ENCODE data around the gene ITGAV. TPM values are rescaled to one million over a fixed set of nuclear protein-coding genes. Genes with fewer than 3 reads are reported as not detected.
A peak's percentile ranks its signal among the peaks of the same experiment; 100 is the strongest.

ITGAV gene
- total and polyA plus RNA-seq, 2 of the 4 experiments (the other 2 are of a cell fraction) = 45.8 to 181 TPM

GRCh38 chr2:186697536-186697935 lies 107.7 kb downstream of the ITGAV start:
- no CpG with 5 or more reads among the region's 1 CpG for WGBS, 2 experiments (ENCODE audit: extremely low coverage in 2 of 2, insufficient read length in 1 of 2)
- TF ChIP-seq MAZ (IDR thresholded peaks at IDR 0.05; ENCODE audit: borderline replicate concordance, low read depth, low read length) = no peak
- no peak for TF ChIP-seq RFX5 (IDR thresholded peaks at IDR 0.05; ENCODE audit: low read depth, low read length)
- TF ChIP-seq CEBPB (IDR thresholded peaks at IDR 0.05; ENCODE audit: low read depth, low read length) = no peak
- TF ChIP-seq MAFK (IDR thresholded peaks at IDR 0.05; ENCODE audit: low read depth, low read length) = no peak
- TF ChIP-seq RAD21 (IDR thresholded peaks at IDR 0.05; ENCODE audit: low read length) = no peak
- TF ChIP-seq CTCF (conservative IDR thresholded peaks at IDR 0.05; ENCODE audit: low read depth, low read length) = no peak
- TF ChIP-seq, protein P1, sequence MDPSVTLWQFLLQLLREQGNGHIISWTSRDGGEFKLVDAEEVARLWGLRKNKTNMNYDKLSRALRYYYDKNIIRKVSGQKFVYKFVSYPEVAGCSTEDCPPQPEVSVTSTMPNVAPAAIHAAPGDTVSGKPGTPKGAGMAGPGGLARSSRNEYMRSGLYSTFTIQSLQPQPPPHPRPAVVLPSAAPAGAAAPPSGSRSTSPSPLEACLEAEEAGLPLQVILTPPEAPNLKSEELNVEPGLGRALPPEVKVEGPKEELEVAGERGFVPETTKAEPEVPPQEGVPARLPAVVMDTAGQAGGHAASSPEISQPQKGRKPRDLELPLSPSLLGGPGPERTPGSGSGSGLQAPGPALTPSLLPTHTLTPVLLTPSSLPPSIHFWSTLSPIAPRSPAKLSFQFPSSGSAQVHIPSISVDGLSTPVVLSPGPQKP (IDR thresholded peaks at IDR 0.05; ENCODE audit: borderline replicate concordance, low read depth, low read length) = no peak
- TF ChIP-seq CHD1 (IDR thresholded peaks at IDR 0.05; ENCODE audit: low read depth, low read length) = no peak
- no peak for TF ChIP-seq MXI1 (IDR thresholded peaks at IDR 0.05; ENCODE audit: borderline replicate concordance, low read depth, low read length)
- no peak for TF ChIP-seq RCOR1 (IDR thresholded peaks at IDR 0.05; ENCODE audit: insufficient replicate concordance, low read length)
- no peak for TF ChIP-seq USF2 (IDR thresholded peaks at IDR 0.05; ENCODE audit: low read depth, low read length)
- no peak for TF ChIP-seq FOS (IDR thresholded peaks at IDR 0.05; ENCODE audit: low read depth, low read length)
- no peak for TF ChIP-seq BHLHE40 (IDR thresholded peaks at IDR 0.05; ENCODE audit: low read depth, low read length)
- no peak for TF ChIP-seq NFE2L2 (IDR thresholded peaks at IDR 0.05; ENCODE audit: low read depth, low read length)
- no peak for TF ChIP-seq POLR2A (IDR thresholded peaks at IDR 0.05; ENCODE audit: low read depth, low read length)
- ChIA-PET POLR2A (ENCODE audit: unreplicated experiment) (interaction anchor here (0.6 kb wide), 1 partner anchor 10 kb away, joined by 3 read pairs; no protein-coding TSS in a partner anchor), CTCF (no interaction called here)
- Histone ChIP-seq H3K14ac (replicated peaks; ENCODE audit: low read depth, low read length) (no peak overlapping the region), H2BK120ac (ENCODE audit: low read depth, low read length) (no peak overlapping the region), H2AK9ac (replicated peaks; ENCODE audit: low read depth, low read length, poor library complexity) (no peak overlapping the region), H3K4me2 (ENCODE audit: low read depth, low read length) (no peak overlapping the region), H4K8ac (ENCODE audit: low read depth in 2 of 2, low read length in 2 of 2) (no peak overlapping the region), H3K27ac (ENCODE audit: insufficient read depth, low read length) (no peak overlapping the region), H3K9me1 (ENCODE audit: insufficient read depth, low read length) (no peaks in the 10 kb centered on the region), H3K9ac (ENCODE audit: low read depth, low read length) (no peak overlapping the region), H3K9me3 (ENCODE audit: control insufficient read depth, insufficient read depth, low read length) (no peaks in the 10 kb centered on the region), H3K18ac (ENCODE audit: low read depth, low read length) (no peak overlapping the region), H3K23ac (ENCODE audit: low read depth, low read length) (no peak overlapping the region; the same call in 1 of the 2 replicates), H3K4ac (ENCODE audit: low read depth, low read length) (no peak overlapping the region), H2AFZ (replicated peaks; ENCODE audit: low read length, poor library complexity) (no peak overlapping the region), H3K4me1 (ENCODE audit: control insufficient read depth, insufficient read depth, low read length) (no peaks in the 10 kb centered on the region), H2AK5ac (ENCODE audit: low read depth, low read length) (no peak overlapping the region), H2BK20ac (ENCODE audit: low read depth, low read length) (no peak overlapping the region), H4K5ac (ENCODE audit: low read depth, low read length) (no peak overlapping the region), H2BK5ac (ENCODE audit: low read depth, low read length, poor library complexity, severe bottlenecking) (no peak overlapping the region), H4K91ac (ENCODE audit: insufficient read depth, low read depth, low read length) (no peak overlapping the region), H3K36me3 (ENCODE audit: control insufficient read depth, insufficient read depth, low read length) (no peaks in the 10 kb centered on the region), H4K20me1 (ENCODE audit: insufficient read depth, low read length) (no peaks in the 10 kb centered on the region), H3K4me3 (ENCODE audit: insufficient read depth, low read depth, low read length) (no peak overlapping the region), H3K79me1 (ENCODE audit: low read depth in 1 of 2, low read length in 2 of 2) (peaks cover 0 to 9% of the 10 kb centered on the region in 2 experiments; a peak in 3 of 4 replicates), H3K27me3 (ENCODE audit: control insufficient read depth, insufficient read depth, low read length) (no peaks in the 10 kb centered on the region), H2BK15ac (ENCODE audit: low read depth, low read length) (no peak overlapping the region), H3K56ac (ENCODE audit: extremely low read depth, insufficient read depth, low read length) (no peak overlapping the region)
- intact Hi-C loops (cut with micrococcal nuclease) = no loop called here
- in situ Hi-C loops (cut with MboI; ENCODE audit: low sequenced_read_pairs) = no loop called here
- BruUV-seq (replicated peaks) = no TSS peak
- DNase-seq = peak; percentile 51
- dilution Hi-C loops (cut with HindIII; ENCODE audit: low sequenced_read_pairs, unreplicated experiment) = no loop called here
- no peak for ATAC-seq (ENCODE audit: low read depth)
